Measurements from ENCODE around the gene CCDC149.

Gene CCDC149

DNA sequence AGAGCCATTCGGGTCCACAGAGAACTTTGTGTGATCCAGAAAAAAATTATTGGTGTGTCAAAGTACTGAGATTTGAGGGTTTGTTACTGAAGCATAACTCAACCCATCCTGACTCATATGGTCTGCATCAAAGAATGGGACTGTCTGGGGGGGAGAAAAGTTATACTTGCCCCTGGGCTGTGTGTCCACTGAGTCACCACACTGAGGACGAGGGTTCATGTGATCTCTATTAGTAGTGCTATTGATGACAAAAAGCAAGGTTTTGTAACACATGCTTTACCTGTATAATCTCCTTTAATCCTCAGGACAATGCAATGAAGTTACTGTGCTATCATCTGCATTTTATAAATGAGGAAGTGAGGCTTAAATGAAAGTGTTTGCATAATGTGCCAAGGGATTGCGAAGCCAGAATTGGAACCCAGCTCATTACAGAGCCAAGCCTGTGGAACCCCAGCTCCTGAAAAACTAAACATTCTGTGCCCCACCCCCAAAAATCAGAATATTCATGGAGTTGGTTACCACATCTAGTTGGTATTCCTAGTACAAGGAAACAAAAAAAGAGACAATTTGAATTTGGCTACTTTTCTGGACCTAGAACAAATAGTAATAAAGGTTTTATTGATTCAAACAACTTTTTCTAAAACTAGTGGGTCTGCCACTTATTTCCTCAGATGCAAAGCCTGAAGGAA, 31.2 kb downstream of the CCDC149 start:
- DNase-seq (ENCODE audit: low read depth): no peak

DNA sequence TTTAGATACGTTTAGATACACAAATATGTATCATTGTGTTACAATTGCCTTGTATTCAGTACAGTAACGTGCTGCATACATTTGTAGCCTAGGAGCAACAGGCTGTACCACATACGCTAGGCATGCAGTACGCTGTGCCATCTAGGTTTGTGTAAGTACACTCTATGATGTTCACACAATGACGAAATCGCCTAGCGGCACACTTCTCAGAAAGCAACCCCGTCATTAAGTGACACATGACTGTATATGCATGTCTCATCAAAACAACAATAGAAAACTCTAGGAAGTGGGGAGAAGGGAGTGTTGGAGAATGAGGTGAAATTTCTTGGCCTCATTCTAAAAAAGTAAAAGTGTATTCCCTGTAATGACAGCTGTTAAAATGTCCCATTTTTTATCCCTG, 32.7 kb downstream of the CCDC149 start:
- no peak for DNase-seq (ENCODE audit: low read depth)

DNA sequence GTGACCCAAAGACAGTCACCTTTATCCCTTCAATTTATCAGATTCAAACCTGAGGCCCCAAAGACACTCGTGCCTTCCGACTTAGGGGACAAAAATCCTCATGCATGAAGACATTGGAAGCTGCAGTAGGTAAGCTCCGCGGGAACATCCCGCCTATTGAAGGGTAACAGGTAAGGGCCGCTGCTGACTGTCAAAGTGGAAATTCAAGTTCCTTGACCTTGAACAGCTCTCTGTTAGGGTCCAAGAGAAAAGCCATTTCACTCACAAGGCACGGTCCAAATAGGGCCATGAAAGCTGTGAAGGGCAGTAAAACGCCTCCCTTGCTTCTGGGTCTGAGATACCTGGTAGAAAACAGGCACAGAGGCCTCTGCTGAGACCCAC, 34.2 kb downstream of the CCDC149 start:
- DNase-seq (ENCODE audit: low read depth): no peak

DNA sequence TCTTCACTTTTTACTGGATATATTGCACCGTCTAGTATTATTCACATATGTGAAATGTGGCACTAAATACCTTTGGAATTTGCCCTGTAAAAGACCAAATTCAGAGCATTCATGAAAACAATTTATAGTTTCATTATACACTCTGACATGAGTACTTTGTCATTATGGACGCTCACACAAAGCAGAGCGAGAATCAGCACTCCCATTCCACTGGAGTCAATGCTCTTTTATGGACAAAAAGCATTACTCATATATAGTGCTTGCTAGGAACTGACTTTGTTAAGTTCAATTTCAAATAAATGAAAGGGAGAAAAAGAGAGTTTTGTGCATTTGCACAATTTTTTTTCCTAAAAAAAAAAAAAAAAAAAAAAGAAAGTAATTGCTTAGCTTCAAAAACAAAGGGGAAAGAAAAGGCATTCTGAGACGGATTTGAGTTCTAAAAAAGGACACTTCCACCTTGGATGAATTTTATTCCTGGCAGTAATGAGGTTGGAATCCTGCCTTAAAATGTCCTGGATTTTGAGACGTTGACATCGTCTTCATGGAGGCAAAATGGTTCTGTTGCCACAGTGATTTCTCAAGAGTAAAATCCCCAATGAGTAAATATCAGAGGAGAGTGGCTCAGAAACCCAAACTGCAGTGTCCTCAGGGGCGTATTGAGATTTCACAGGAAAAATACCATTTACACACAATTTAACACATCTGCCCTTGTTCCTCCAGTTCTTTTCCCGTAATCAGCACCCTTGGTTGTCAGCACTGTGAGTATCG, 34.8 kb downstream of the CCDC149 start:
- DNase-seq (ENCODE audit: low read depth): no peak

DNA sequence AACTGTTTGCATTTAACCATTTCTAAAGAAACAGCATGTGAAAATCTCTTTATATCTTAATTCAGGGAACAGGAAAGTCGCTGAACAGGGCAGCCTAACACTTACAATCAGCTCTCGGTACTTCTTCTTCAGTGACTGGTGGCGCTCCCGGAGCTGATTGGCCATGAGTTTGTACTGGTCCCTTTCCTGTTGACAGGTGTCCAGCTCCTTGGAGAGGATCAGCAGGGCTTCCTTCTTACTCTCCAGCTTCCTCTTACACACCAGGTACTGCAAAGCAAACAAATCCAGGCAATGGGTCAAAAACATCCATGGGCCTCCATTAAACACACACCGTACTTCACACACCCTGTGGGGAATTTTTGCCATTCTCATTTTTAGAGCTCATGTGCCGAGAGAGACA, 36.4 kb downstream of the CCDC149 start:
- DNase-seq (ENCODE audit: low read depth): no peak

DNA sequence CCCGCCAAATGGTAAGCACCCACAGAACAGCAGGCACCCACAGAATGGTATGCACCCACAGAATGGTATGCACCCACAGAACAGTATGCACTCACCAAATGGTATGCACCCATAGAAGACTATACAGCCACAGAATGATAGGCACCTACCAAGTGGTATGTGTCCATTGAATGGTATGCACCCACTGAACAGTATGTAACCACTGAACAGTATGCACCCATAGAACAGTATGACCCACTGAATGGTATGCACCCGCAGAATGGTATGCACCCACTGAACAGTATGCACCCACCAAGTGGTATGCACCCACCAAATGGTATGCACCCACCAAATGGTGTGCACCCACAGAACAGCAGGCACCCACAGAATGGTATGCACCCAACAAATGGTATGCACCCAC, 40.1 kb downstream of the CCDC149 start:
- DNase-seq (ENCODE audit: low read depth): no peak

DNA sequence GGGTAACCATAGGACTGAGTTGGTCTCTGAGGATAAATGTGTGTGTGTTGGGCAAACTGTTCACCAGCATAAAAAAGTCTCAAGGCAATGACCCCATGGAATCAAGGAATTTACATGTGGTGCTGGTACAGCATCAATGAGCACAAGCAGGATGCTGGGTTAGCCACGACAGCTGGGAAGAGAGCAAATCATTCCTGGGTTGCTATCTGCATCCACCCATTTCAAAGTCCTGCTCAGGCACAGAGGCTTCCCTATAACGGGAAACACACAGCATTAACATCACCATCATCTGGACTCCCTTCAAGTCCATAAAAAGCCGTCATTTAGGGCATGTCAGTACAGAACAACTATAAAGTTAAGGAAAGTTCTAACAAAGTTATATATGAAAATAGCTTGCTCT, 41.6 kb downstream of the CCDC149 start:
- no peak for DNase-seq (ENCODE audit: low read depth)

DNA sequence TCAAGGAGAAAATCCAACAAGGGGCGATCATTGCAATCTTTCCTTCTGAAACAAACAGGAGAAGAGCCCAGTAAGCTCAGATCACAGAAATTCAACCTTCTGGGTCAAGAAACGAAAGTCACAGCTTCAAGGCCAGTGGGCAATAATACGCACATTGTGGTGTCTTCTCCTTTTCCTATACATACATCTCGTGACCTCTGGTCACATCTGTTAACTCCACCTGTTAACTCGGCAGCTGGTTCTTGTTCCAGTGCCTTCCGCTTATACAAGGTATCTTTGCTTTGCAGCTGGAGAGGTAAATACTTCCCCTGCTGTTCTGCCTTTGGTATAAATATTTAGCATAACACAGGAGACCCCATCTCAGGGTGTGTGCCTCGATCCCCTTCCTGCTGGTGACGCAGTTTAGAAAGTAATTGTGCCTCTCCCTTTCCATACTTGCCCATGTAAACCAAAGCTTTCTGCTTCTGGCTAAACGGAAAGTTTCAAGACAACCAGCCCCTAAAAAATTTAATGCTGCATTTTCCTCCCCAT, 45.0 kb downstream of the CCDC149 start:
- DNase-seq (ENCODE audit: low read depth): no peak

DNA sequence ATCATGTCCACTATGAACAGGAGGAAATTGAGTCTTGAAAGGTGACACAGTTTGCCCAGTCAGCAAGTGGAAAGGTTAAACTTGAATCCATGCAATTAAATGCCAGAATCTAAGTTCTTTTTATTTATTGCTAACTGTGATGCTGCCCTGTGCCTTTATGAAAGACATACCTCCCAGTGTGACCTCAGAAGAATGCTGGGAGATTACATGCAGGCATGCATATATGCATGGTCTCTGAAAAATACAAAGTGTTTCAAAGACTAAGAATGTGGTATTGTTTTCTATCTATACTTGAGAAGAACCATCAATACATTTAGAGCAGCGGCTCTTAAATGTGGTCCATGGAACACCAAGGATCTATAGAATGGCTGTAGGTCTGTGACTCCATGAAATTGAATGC, 45.6 kb downstream of the CCDC149 start:
- DNase-seq (ENCODE audit: low read depth): no peak

DNA sequence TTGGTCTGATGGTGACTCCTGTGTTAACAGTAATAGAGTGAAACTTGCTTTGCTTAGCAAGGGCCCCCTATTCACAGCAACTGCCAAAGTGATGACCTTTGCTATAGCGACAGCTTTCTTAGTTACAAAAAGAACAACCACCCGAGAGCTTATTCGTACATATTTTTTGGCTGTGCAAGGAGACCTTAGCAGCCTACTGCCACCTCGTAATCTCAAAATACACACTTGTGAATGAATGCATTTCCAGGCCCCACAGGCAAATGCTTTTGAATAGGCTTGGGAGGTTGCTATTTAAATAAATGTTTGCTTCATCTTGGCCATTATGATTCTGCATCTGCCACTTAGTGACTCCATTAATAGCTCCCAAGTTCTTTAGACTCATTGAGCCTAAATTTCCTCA, 47.4 kb downstream of the CCDC149 start:
- DNase-seq (ENCODE audit: low read depth): no peak

DNA sequence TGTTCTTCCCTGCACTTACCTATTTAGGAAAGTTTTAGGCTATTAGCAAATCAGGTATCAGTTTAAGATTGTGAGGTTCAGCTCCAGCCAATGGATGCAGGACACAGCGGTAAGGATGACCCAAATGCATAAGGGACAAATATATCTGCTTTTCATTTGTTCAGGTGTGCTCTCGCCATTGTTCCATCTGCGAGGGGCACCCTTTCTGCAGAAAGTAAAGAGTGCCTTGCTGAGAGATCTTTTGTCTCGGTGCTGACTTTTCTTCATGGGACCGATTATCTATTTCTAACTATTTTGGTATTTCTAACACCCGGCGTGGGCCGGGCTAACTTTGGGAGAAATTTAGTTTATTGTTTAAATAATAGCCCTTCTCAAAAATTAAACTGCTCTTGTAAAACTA, 49.0 kb downstream of the CCDC149 start:
- no peak for DNase-seq (ENCODE audit: low read depth)

DNA sequence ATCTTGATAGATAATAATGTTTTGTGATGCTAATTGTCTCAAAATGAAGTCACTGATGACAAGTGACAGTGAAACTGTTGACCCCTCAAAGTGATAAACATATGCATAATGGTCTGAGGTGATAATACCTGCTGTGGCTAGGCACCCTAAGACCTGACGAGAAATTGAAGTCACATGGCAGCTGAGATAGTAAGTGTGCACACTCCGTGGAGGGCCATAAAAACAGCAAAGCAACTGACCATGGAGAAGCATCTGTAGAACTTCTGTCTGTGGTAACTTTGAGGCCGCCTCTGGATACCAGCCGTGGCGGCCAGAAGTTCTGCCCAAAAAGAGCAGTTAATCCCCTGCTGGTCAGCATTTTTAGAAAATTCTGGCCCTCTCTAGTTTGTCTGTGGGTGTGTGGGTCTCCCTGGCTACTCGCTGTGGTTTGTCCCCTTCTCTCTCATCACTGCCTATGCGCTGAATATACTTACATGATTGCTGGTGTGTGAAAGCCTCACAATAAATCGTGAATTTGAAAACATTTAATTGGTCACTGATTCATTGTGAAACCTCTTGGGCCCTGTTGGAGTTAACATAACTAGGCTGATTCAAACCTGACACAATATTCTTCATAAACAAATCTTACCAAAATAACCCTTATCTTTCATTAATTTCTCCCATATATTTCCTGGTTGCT, 50.6 kb downstream of the CCDC149 start:
- no peak for DNase-seq (ENCODE audit: low read depth)

DNA sequence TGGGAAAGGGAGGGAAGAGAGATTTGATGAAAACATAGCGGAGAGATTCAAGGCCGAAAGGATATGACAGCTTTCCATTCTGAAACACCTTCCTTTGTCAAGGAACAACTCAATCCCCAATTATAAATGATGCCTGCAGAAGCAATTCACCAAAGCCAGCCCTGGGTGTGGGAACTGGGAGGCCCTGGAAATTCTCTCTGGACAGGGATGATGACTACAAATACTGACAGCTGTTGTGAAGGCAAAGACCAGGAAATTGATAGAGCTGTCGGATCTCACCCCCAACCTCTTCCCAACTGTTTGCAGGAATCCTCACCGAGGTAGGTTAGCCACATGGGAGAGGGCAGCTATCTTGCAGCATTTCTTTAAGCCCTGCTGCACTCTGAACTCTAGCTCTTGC, 54.3 kb downstream of the CCDC149 start:
- no peak for DNase-seq (ENCODE audit: low read depth)

DNA sequence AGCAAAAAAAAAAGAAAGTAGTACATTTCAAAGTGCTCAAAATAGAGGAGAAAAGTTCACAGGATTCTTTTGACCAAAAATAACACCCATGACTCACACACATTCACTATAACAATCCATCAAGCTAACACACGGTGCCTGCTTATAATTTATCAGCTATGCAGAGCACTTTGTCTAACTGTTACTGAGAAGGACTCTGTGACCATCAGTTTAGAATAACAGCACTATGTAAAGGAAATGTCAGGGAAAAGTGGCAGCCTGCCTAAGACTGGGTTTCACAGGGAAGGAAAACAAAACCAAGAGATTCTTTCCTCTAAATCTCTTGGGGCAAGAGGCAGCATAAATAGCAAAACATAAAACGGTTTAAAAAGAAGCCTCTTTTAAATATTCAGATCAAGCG, 54.8 kb downstream of the CCDC149 start:
- DNase-seq (ENCODE audit: low read depth): no peak

DNA sequence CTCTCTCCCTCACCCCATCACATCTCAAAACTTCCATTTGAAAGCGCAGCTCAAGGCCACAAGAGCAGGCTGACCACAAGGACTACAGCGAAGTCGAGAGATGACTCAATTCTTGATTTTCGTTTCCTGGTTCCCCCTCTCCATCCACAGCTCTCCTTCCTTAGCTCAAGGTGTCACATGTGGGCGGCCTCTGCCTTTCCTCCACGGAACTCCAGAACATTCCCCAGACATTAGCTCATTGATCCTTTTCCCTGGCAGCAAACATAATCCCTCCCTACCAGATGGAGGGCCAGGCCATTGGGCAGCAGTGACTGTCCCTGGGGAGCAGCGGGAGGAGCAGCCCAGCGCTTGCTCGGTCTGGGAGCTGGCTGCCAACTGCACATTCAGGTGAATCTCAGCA, 56.3 kb downstream of the CCDC149 start:
- no peak for DNase-seq (ENCODE audit: low read depth)

DNA sequence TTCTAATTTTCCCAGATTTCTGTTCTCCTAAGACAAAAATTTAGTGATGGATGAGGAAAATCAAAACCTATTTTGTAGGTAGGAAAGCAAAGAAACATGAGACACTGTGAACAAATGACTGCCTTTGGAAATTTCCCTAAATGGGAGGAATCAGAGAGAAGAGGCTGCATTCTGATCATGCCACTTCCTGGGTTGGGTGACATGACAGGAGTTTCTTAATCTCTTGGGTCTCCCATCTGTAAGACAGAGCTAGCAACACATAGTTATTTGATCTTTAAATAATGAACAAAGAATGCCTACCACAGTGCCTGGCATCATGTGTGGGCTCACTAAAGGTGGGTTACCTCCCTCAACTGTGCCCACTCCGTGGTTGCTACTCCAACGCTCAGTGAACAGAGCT, 57.1 kb downstream of the CCDC149 start:
- DNase-seq (ENCODE audit: low read depth): no peak

DNA sequence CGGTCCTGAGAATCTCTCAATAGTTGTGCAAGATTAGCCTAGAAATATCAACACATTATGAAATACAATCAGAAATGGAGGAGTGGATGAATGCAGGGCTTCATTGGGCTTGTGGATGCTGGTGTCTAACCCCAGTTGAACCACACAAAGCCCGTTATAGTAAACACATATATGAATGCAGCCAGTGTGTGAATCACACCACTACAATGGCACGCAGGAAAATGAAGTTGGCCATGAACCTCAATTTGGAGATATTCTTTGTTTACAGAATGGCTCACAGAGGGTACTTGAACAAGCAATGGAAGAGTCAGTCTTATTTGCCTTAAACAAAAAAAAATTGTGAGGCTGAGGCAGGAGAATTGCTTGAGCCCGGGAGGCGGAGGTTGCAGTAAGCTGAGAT, 59.7 kb downstream of the CCDC149 start:
- DNase-seq (ENCODE audit: low read depth): no peak

DNA sequence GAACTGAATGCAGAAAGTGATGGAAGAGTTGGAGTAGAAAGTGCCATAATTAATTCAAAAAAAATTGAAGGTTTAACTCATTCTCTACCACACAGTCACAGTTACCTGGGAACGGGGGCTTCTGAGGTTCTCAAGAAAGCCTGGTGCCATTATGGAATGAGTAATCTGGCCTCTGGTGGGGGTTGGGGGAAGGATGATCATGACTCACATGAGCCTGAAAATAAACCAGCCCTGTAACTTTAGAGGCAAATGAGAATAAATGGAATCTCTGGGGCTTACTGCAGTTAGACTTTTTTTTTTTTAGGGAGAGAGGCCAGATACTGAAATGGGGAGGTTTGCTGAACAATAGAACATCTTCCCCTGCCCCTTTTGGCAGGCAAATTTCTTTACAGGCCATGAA, 62.2 kb downstream of the CCDC149 start:
- no peak for DNase-seq (ENCODE audit: low read depth)

DNA sequence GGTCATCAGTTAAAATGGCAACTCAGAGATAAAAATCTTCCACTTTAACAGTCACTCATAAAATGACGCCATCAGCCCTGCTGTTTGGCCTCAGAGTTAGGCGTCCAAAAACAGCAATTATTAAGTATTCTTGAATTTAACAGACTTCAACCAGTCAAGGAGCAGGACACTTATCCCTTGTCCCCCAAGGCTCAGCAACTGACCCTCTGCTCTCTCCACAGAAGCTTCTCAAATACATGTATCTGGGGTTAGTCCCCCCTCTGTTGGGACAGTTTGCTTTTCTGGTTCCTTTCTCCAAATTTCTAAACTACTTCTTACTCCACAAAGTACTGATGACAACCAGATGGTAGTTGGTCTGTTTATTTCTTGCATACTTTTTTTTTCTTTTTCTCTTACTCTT, 63.1 kb downstream of the CCDC149 start:
- DNase-seq (ENCODE audit: low read depth): no peak

DNA sequence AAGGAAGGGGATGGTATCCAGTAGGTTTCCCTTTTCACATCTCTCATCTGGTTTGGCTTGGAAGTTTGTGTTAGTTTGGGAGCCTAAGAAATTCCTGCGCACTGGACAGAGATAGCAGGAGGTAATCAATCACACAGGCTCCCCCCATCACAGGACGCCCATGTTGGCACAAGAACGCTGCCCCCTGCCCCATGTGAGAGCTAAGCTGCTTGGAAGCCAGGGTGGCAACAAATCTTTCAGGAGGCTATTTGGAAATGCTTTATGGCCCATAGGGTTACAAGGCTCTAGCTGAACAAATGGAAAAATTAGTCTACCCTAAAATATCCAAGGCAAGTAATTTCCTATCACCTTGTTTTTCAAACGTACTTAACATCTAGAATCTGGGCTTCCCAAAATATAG, 63.5 kb downstream of the CCDC149 start:
- DNase-seq (ENCODE audit: low read depth): no peak

DNA sequence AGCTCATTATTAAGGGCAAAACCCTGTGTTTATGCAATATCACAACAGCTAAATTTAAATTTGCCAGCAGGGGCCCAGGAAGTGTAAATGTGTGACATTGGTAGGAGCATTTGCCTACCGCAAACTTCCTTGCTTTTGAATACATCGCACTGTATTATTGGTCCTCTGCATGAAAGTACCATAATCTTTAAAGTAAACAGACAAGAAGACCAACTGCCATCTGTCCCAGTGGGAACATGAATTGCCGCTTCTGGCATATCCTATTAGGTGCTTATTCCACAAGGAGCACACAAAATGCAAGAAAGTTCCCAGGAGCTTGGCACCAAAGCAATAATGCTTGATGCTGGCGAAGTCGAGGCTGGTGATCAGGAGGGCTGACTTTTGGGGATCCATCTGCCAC, 66.1 kb downstream of the CCDC149 start:
- no peak for DNase-seq (ENCODE audit: low read depth)

DNA sequence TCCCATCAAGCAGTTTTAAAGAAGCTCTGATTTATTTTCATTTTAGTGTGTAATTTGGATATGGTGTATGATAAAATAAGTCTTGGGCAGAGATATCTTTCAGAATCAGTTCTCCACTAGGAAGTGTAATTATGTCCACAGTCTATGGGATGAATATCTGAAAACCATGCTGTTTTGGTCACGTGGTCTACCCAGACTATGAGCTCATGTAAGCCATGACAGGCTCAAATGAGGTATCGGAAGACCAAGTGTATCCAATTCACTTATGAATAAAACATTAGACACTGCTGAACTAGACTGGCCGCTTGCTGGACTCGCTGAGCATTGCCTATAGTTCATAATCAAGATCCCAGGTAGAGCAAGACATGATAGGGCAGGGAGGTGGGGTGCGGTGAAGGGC, 66.9 kb downstream of the CCDC149 start:
- DNase-seq (ENCODE audit: low read depth): no peak

DNA sequence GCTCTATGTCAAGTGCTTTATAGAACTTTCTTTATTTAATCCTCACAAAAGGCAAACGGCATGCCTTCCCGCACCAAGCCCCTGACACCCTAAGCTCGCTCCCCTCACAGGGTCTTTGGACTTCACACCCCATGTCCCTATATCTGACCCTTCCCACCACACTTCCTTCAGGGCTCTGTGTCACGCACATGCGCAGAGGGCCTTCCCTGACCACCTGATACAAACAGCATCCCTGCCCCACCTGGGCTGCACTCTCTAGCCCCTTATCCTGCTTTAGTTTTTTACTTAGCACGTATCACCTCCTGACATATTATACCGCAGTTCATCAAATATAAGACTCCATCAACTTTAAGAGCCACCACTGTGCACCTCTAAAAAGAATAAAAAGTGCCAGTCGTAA, 67.7 kb downstream of the CCDC149 start:
- DNase-seq (ENCODE audit: low read depth): no peak

Data from activated gamma-delta T cell treated with anti-CD3 and anti-CD28 coated beads, Interleukin-2, amount 50 U/mL, for 16 hours (primary cell).